ENCODE data around the gene MROH8. TPM values are rescaled to one million over a fixed set of nuclear protein-coding genes. Genes with fewer than 3 reads are reported as not detected.

The MROH8 gene
- total RNA-seq, 1 experiment from 2014 or later, result 1.8 TPM

DNA sequence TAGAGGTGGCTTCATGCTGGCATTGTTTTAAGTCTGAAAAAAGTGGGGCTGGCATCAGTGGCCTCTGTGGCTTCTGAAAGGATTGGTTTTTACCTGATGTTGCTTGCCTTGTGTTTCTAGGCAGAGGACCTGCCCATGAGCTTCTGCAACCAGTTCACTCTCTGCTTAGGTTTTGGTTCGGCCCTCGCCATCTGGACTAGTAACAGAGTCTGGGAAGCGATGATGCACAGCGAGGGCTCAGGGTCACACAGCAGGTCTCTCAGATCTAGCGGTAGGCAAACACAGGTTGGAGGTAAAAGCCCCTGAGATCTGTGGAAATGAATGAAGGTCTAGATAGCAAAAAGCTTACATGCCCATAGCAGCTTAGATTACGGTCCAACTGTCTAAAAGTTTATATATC lies 76.8 kb downstream of the MROH8 start:
- POLR2A ChIA-PET, result no interaction called here
- no peak overlapping the region for H3K4me3 ChIP-seq (ENCODE audit: low read depth in 2 of 2, low read length in 2 of 2)
- H3K9me3 ChIP-seq (ENCODE audit: control insufficient read depth, insufficient read depth, low read depth, low read length), result no peaks in the 10 kb centered on the region
- no peaks in the 10 kb centered on the region for H3K4me1 ChIP-seq (ENCODE audit: control insufficient read depth, insufficient read depth, low read length)
- TF ChIP-seq TCF7L2 (IDR thresholded peaks at IDR 0.05; ENCODE audit: low read depth, low read length) (no peak), POLR2AphosphoS5 (IDR thresholded peaks at IDR 0.05; ENCODE audit: low read depth, low read length) (no peak), SIN3A (IDR thresholded peaks at IDR 0.05; ENCODE audit: borderline replicate concordance, insufficient read depth, low read depth, low read length) (no peak)
- TF ChIP-seq, protein P1, sequence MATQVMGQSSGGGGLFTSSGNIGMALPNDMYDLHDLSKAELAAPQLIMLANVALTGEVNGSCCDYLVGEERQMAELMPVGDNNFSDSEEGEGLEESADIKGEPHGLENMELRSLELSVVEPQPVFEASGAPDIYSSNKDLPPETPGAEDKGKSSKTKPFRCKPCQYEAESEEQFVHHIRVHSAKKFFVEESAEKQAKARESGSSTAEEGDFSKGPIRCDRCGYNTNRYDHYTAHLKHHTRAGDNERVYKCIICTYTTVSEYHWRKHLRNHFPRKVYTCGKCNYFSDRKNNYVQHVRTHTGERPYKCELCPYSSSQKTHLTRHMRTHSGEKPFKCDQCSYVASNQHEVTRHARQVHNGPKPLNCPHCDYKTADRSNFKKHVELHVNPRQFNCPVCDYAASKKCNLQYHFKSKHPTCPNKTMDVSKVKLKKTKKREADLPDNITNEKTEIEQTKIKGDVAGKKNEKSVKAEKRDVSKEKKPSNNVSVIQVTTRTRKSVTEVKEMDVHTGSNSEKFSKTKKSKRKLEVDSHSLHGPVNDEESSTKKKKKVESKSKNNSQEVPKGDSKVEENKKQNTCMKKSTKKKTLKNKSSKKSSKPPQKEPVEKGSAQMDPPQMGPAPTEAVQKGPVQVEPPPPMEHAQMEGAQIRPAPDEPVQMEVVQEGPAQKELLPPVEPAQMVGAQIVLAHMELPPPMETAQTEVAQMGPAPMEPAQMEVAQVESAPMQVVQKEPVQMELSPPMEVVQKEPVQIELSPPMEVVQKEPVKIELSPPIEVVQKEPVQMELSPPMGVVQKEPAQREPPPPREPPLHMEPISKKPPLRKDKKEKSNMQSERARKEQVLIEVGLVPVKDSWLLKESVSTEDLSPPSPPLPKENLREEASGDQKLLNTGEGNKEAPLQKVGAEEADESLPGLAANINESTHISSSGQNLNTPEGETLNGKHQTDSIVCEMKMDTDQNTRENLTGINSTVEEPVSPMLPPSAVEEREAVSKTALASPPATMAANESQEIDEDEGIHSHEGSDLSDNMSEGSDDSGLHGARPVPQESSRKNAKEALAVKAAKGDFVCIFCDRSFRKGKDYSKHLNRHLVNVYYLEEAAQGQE (IDR thresholded peaks at IDR 0.05; ENCODE audit: insufficient read depth in 1 of 2, low read depth in 2 of 2, low read length in 1 of 2), result no peak
- TF ChIP-seq, protein P2, sequence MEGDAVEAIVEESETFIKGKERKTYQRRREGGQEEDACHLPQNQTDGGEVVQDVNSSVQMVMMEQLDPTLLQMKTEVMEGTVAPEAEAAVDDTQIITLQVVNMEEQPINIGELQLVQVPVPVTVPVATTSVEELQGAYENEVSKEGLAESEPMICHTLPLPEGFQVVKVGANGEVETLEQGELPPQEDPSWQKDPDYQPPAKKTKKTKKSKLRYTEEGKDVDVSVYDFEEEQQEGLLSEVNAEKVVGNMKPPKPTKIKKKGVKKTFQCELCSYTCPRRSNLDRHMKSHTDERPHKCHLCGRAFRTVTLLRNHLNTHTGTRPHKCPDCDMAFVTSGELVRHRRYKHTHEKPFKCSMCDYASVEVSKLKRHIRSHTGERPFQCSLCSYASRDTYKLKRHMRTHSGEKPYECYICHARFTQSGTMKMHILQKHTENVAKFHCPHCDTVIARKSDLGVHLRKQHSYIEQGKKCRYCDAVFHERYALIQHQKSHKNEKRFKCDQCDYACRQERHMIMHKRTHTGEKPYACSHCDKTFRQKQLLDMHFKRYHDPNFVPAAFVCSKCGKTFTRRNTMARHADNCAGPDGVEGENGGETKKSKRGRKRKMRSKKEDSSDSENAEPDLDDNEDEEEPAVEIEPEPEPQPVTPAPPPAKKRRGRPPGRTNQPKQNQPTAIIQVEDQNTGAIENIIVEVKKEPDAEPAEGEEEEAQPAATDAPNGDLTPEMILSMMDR (IDR thresholded peaks at IDR 0.05), result no peak
- CTCF ChIA-PET, result interaction anchor here (0.7 kb wide), 1 partner anchor 55 kb away, joined by 7 read pairs; no protein-coding TSS in a partner anchor
- in situ Hi-C loops (cut with HindIII; ENCODE audit: low pct_unique_long_range_greater_than_20kb, low sequenced_read_pairs), result no loop called here
- no peaks in the 10 kb centered on the region for H3K36me3 ChIP-seq (ENCODE audit: control insufficient read depth, insufficient read depth, low read length)
- DNase-seq (ENCODE audit: low read depth, low spot score) (no peak), ATAC-seq (no peak)
- no TSS peak for BruUV-seq (replicated peaks)
- intact Hi-C loops (cut with micrococcal nuclease; ENCODE audit: unreplicated experiment), result no loop called here
- H3K27ac ChIP-seq (ENCODE audit: low read length), result no peak overlapping the region
- H3K27me3 ChIP-seq (ENCODE audit: control insufficient read depth, insufficient read depth, low read length), result no peaks in the 10 kb centered on the region

DNA sequence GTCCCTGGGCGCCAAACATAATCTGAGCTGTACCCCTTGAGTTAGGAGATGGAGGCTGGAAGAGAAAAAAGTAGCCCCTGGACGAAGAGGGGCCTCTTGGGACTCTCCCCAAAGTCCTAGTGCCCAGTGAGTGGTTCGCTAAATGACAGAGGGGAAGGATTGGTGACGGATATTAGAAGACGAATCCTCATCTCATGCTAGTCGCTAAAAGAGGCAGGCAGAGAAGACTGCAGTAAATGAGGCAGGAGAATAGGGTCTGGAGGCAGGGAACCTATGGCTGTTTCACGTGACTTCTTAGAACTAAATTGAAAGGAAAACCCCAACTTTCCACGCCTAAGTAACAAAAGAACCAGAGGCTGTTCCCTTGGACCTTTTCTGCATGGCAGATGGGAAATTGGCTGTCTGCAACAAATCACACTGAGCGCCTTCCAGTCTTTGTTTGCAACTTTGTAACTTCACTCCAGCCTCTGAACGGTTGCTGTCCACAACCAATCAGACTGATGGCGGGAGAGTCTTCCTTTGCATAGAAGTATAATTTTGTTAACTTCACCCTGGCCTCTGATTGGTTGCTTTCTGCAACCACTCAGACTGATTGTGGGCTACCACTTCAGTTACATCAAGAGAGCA lies 82.8 kb downstream of the MROH8 start:
- ChIA-PET POLR2A (no interaction called here), CTCF (no interaction called here)
- intact Hi-C loops (cut with micrococcal nuclease; ENCODE audit: unreplicated experiment), result no loop called here
- BruUV-seq (replicated peaks), result no TSS peak
- TF ChIP-seq, protein P2 (IDR thresholded peaks at IDR 0.05), result no peak
- no peak for TF ChIP-seq TCF7L2 (IDR thresholded peaks at IDR 0.05; ENCODE audit: low read depth, low read length)
- no peak for TF ChIP-seq POLR2AphosphoS5 (IDR thresholded peaks at IDR 0.05; ENCODE audit: low read depth, low read length)
- TF ChIP-seq, protein P1 (IDR thresholded peaks at IDR 0.05; ENCODE audit: insufficient read depth in 1 of 2, low read depth in 2 of 2, low read length in 1 of 2), result no peak
- TF ChIP-seq SIN3A (IDR thresholded peaks at IDR 0.05; ENCODE audit: borderline replicate concordance, insufficient read depth, low read depth, low read length), result no peak
- Histone ChIP-seq H3K36me3 (ENCODE audit: control insufficient read depth, insufficient read depth, low read length) (no peaks in the 10 kb centered on the region), H3K4me1 (ENCODE audit: control insufficient read depth, insufficient read depth, low read length) (peaks cover 5% of the 10 kb centered on the region), H3K27ac (ENCODE audit: low read length) (peak overlapping the region; percentile 92), H3K27me3 (ENCODE audit: control insufficient read depth, insufficient read depth, low read length) (no peaks in the 10 kb centered on the region), H3K9me3 (ENCODE audit: control insufficient read depth, insufficient read depth, low read depth, low read length) (no peaks in the 10 kb centered on the region), H3K4me3 (ENCODE audit: low read depth in 2 of 2, low read length in 2 of 2) (peak overlapping the region; percentile 67 to 93)
- in situ Hi-C loops (cut with HindIII; ENCODE audit: low pct_unique_long_range_greater_than_20kb, low sequenced_read_pairs), result no loop called here
- ATAC-seq (no peak), DNase-seq (ENCODE audit: low read depth, low spot score) (no peak)

Measured in Panc1 (cell line).